Mucosa of gallbladder (tissue), 1 donor: ENCODE measurements around the gene GEMIN8. TPM values are rescaled to one million over a fixed set of nuclear protein-coding genes. Genes with fewer than 3 reads are reported as not detected.

Experiments
- DNase-seq: peaks from one replicate; pipeline ENCODE4 v3.0.0-alpha.2; 2020; ENCODE audit warnings: low spot score
- total RNA-seq: library from RNA; stranded (reverse); gene quantifications from one replicate; pipeline ENCODE4 v1.2.1, GENCODE V29; 2021
- donor health status: DM: no; HTN: no; CAD: no.

Gene GEMIN8, protein sequence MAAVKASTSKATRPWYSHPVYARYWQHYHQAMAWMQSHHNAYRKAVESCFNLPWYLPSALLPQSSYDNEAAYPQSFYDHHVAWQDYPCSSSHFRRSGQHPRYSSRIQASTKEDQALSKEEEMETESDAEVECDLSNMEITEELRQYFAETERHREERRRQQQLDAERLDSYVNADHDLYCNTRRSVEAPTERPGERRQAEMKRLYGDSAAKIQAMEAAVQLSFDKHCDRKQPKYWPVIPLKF
- 24.5 TPM for total RNA-seq

DNA sequence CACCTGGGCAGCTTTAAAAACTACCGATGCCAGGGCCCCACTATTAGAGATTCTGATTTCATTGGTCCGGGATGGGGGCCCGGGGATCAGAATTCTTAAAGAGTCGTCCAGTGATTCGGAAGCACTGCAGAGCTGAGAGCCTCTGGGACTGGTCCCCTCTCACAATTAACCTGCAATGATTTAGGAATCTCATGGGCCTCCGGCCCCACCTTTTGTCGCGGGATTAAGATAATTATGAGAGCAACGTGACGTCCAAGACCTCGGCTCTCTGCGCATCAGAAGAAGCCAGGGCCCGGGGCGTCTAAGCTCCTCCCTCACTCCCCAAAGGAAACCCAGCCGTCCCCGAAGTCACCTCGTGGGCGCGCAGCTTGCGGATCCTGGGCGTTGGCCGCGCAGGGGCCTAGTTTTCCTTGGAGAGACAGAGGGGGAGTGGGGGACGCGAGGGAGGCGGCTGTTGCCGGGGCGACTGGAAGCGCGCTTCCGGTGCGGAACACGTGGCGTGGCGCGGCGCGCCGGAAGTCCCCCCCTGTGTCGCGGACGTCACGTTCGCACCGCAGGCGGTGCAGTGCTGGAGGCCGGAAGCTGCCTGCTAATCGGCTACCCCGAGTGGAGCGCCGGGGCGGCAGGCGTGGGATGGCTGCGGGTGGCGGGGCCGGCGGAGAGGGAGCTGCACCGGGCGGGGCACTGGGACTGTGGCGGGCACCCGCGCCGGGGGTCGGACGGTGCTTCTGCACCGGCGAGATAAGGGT is at the start of gene GEMIN8:
Gene GEMIN8 (minus strand): TSS at position 468 of the 749 bp plus-strand sequence. CDS start 8,414 bp downstream, outside the sequence.
- DNase-seq = peak; percentile 88

DNA sequence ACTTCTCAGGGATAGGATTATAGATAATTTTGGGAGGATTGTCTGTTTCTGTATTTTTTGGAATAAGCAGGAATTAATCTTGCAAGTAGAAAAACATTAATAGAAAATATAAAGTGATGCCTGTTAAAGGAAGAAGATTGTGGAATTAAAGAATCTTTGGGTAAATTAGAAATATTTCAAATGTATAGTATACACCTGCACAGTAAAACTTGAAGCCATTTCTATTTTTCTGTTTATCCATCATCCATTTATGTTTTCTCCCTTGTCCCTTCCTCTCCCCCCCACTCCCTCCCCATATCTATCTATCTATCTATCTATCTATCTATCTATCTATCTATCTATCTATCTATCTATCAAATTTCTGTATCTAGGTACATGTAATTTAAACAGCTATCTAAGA is 46.9 kb upstream of the GEMIN8 start:
- DNase-seq = no peak

DNA sequence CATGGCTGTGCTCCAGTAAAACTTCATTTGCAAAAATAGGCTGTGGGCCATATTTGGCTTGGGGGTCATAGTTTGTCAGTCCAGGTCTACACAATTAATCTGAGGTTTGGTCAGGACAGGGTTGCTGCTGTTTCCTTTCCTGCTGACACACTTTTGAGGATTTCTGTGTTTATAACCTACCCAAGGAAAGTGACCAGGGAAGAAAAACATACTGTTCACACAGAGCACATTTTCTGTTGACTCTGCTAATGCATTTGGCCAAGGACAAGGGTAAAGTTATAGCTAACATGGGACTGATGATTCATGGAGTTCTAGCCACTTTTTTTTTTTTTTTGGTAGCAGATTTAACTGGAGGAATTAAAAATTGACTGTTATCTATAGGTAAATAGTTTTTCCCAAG is 43.9 kb upstream of the GEMIN8 start:
- no peak for DNase-seq

DNA sequence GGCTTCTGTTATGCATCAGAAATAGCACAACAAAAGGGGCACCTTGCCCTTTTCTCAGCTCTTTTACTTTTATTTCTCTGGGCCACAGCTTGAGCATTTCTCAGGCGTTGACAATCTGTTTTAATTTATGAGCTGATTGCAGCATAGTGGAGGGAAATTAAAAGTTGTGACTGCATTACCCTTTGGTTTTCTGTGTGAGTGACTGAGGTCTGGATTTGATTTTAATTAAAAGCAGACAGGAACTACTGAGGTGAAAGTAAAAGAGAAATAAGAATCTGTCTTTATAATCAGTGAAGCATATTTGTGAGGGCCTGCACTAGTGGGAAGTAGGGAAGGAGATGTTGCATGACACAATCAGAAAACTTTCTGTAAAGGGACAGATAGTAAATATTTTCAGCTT is 43.4 kb upstream of the GEMIN8 start:
- no peak for DNase-seq

DNA sequence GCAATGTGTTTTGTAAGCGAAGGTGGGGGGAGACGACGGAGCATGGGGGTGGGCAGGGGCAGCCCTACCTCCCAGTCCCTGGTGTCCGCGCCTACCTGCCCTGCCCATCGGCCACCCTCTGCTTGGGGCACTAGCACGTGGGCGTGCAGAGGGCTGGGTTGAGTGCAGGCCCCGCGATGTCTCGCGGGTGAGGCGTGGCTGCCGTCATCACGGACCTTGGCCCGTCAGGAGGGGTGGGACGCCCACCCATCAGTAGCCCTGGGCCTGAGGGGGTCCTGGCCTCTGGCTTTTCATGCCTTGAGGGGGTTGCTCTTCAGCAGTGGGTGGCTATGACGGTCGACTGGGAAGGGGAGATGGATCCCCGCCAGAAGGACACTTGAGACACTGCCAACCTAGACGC is 36.1 kb upstream of the GEMIN8 start:
- DNase-seq = no peak

DNA sequence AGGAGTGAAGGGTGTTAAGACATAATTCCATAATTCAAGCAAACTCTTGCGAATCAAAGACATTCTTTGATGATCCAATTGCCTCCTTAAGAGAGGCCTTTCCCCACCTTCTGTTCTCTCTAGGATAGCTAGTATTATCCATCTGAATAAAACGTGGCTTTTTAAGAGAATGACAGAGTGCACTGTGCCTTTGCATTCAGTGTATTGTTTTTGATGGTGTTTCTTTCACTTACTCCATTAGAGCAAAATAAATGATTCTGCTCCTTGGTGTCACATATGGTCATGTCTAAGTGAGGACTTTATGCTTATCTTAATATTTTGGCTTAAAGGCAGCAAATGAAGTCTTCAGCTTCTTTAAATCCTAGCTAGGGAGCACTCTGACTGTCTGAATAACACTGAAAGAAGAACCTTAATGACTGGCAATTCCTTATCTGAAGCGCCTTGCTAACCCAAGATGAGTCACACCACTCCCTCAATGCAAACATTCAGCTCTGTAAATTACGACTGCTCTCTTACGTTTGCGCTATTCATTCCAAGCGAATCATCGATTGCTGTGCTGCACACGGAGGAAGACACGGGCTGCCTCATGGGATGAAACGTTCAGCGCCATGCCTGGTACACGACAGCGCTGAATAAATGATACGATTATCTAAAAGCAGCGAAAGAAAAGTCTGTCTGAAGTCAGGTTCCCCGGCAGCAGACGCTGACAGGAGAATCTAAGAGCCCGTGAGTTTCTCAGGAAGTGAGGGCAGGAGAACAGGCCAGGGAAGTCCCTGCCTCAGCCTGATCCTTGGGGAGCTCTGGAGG is 35.1 kb upstream of the GEMIN8 start:
- no peak for DNase-seq

DNA sequence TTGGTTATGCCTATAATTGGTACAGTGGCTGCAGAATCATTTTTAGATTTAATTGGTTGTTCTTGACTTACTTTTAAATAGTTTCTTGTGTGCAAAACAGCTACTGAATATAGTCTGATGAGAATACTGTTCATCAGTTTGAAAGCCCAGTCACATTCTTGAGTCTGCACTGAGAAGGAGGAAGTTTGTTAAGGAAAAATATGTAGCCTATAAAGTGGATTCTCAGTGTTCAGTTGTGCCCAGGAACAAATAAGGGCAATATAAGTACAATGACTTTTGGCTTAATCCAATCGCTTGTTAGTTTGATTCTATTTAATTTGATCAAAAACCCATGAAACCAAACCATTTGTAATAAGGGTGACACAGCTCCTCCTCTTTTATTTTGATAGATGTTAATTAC is 32.8 kb upstream of the GEMIN8 start:
- DNase-seq = no peak

DNA sequence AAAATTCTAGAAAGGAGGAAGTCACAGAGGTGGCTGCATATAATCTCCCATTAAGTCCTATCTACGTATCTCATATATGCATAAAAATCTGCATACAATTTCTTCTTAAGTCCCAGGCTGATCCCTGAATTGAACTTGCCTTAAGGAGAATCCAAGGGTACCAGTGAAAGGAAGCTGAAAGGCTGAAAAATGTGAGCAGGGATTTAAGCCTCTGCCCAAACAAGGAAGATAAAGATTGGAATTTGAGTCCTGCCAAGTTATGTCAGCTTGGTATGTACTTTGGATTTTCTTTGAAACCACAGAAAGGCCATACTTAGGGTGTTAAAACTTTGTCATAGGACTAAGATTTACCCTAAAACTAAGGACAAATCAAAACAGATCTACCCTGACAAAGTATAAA is 26.5 kb upstream of the GEMIN8 start:
- no peak for DNase-seq

DNA sequence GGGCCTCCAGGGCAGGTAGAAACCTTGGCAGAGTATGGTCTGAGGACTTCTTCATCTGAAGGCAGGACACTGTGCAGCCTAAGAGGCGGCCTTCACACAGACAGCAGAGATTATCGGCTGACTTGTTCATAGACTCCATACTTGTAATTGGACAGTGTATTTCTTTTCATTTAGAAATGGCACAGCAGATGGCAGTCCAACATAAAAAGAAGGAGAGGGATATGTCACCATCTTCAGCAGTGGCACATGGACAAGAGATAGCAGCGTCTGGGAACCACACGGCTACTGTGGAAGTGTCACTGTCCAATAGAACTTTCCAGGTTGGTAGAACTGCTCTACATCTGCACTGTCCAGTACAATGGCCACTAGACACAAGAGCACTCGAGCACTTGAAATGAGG is 21.7 kb upstream of the GEMIN8 start:
- no peak for DNase-seq

DNA sequence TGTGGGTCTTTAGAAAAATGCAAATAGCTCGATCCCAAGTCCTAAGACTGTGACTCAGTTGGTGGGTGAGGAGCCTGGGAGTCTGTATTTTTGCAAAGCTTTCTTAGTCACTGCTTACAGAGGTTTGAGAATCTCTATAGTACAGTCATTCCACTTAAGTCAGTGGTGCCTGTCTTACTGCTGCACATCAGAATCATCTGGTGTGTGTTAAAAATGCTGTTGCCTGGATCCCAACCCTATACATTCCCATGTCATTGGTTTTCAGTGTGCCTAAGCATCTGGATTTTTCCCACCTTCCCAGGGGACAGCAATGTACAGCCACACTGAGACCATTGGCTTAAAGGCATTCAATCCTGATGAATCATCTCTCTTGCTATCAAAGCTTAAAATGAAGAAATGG is 21.0 kb upstream of the GEMIN8 start:
- no peak for DNase-seq

DNA sequence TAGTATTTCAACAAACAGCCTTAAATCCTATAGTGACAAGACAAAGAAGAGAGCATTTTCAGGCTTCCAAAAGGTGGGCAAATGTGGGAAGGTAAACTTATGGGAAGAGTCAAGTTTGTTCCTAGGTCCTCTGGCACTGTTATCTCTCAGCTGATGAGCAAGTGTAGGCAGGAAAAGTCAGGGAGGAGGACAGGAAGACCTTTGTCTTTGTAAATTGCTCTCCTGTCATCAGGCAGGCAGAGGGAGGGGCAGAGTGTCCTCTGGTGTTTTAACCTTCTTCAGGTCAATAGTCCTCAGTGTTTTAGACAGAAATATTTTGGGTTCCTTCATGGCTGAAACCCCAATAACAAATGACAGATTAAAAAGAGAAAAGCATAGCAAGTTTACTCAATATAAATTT is 13.5 kb upstream of the GEMIN8 start:
- no peak for DNase-seq

DNA sequence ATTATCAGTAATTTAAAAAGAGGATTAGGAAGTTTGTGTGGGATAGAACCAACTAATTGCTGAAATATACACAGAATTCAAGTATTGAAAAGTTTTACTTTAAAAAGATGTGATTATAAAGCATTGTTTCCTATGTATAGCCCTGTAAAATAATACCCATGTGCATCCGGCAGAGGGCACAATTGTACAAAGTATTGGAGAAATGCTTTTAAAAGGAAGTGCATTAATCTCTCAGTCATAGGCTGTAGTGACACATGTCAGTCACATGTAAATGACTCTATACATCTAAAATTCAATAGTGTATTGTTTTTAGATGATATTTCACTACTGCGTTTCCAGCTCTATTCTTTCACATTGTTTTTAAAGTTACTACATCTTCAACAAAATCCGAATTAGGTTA is 9.7 kb upstream of the GEMIN8 start:
- DNase-seq = peak; percentile 51

DNA sequence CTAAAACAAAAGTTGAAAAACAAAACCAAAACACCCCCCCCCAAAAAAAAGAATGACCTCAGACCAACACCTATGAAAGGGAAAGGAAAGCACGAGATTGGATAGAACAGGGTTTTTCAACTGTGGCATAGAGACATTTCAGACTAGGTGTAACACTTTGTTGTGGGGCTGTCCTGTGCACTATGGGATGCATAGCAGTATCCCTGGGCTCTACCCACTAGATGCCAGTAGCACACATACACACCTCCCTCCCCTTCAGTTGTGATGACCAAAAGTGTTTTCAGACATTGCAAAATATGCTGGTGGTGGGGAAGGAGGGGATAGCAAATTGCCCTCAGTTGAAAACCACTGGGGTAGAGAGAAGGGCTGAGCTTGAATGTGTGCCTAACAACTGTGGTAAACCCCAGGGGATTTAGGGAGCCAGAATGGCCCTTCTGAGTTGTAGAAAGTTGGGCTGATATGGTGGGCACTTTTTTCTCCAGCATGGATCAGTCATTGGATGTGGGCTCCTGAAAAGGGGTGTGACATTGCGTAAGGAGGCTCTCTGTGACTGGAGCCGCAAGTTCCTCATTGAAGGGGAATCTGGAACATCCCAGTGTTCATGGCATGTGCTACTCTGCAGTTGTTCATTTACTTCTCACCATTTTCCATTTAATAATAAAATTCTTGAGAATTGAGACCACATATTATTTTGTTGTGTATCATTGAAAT is 8.8 kb upstream of the GEMIN8 start:
- DNase-seq = no peak

DNA sequence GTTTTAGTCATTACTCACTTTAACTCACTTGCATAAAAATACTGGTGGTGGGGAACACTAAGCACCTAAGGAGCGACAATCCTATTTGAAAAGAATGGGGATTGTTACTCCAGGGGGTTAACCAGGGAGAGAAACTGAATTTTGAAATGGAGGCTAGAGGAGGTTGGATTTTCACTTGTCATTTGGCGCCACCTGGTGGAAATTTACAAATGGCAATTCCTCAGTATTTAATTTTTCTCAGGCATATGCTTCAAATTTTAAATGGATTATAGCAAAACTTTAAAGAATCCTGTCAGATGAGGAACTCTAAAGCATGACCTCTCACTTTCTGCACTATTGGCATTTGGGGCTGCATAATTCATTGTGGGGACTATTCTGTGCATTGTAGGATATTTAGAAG is 2.7 kb upstream of the GEMIN8 start:
- DNase-seq = peak; percentile 62

DNA sequence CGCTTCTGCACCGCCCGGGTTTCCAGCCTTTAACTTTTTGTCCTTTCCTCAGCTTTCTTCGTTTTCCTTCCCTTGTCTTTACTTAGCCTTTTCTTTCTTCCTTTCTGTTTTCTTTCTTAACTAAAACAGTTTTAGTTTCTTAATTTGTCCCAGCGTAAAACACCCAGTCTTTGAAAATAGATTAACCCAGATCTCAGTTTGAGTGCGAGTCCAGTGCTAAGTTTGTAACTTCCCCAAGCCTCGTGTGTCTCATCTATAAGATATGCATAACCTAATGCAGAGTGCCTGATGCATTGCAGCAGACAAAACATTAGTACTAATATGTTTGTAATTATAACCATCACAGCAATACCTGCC is 460 bp upstream of the GEMIN8 start:
- no peak for DNase-seq

DNA sequence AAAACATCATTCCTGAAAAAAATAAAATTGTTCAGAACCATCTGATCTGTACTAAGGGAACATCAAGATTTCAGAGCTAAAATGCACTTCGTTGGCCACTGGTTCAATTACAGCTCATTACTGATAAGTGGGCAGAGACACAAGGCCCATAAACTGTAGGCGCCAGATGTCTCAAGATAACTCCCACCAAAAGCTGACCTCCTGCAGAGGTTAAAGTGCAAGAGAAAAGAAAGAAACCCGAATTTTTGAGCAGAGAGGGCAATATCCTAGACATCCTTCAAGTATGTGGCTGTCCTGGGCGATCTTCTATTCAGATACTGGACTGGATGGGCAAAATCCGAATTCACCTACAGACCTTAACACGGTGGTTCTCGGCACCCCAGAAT is 660 bp downstream of the GEMIN8 start:
- DNase-seq = no peak

DNA sequence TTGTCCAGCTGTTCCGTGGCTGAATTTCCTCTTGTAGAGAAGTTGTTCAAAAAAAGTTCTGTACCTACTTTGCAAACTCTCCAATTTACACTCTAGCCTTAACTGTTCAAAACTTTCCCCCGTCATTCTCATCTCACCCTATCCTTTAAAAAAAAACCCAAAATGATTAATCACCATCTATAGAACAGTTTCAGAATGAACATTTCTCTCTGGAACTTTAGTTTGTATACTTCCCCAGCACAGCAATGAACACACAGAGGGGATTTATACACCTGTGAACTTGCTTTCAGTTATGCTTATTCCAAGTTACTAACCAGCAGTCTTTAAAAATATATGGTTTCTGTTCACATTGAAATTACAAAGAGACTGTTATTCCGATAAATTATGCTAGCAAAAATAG is 1.2 kb downstream of the GEMIN8 start:
- no peak for DNase-seq

DNA sequence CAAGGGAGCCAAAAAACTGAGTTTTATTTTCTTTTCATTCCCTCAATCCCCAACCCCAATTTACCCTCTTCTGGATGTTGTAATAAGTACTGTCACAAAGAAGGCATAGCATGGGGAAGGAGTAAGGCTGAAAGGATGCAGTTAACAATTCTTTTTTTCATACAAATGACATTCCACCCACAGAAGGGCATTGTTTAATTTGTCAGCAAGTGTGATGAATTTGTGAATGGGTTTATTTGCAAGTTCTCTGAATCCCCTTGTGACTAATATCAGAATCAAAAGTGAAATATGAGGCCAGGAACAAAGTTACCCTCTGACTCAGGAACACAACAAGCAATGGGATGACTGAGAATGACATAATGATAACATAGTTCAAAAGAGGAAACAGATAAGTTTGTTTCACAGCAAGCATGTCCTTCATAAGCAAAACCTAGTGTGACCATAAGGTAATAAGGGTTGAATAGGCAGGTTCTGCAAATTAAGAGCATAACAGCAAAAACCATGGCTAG is 2.1 kb downstream of the GEMIN8 start:
- no peak for DNase-seq

DNA sequence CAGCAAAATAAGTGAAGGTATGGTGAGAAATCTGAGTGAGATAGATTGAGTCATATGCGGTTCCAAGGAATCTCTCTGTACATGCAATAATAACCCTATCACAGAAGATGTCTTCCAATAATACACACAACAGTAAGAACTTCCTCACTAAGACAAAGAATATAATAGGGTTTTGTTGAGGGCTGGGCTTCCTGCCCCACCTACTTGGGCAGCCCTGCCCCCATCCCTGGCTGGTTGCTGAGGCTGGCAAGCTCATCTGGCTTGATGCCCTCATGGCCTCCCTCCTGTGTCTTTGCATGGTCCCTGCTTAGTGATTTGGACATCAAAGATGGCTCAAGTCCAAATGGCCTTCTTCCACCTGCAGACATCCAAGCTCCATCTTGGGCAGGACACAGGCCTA is 2.7 kb downstream of the GEMIN8 start:
- DNase-seq = no peak

DNA sequence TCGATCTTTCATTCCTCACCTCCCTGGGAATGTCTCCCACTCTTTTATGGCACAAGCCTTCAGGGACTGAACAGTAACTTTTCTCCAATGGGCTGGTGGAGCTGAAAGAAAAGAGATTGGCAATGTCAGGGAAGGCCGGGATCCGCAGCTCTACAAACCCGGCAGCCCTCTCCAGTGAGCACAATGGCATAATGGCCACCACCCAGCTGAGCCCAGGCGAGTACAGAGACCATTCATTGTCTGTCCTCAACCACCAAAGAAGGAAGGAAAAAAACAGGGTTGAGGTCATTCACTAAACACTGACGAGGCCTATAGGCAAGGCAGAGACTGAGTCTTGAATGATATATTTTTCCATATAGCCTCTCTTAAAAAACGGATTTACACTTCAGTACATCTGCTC is 3.6 kb downstream of the GEMIN8 start:
- no peak for DNase-seq

DNA sequence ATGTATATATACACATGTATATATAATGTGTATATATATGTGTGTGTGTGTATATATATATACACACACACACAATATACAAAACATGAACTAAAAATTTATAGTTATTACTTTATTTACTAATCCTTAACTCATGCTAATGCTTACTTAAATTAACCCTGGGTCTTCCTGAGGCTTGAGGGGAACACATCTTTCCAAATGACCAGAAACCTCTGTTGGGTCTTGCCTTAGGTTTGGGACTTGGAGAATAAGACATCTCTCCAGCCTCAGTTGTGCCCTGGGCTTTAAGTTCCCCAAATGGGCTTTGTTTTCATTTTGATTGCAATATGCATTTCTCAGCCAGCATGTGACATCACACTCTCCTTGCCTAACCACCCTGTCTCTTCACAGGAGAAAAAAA is 7.7 kb downstream of the GEMIN8 start:
- DNase-seq = no peak

DNA sequence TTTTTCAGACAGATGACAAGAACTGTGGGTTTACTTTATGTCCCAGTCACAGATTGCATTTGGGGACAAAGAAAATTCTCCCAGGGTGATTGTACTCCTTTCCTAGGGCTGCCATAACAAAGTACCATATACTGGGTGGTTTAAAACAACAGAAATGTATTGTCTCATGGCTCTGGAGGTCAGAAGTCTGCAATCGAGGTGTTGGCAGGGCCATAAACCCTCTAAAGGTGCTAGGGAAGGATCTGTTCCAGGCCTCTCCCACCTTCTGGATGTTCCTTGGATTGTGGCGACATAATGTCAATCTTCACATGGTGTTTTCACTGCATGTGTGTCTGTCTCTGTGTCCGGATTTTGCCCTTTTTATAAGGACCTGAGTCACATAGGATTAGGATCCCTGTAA is 12.3 kb downstream of the GEMIN8 start:
- no peak for DNase-seq
